Endothelial cell of umbilical vein (primary cell): ENCODE results near the gene GALNT10. TPM values are rescaled to one million over a fixed set of nuclear protein-coding genes. Genes with fewer than 3 reads are reported as not detected.

Source experiments
- BruUV-seq: library from RNA; stranded (reverse); fragments of 400-500 nt; replicated peaks from 2 replicates; lab custom pipeline; 2021; lab: Mats Ljungman, UMichigan
- CTCF ChIA-PET: fragments of 300-600, 350-600 bp; sonication (Branson Sonifier 250); formaldehyde crosslinking; loops from one replicate; lab custom pipeline; 2021; ENCODE audit warnings: antibody characterized with exemption, inconsistent platforms; lab: Charles Lee
- POLR2A ChIA-PET: fragments of 300-600, 350-600 bp; sonication (Branson Sonifier 250); formaldehyde crosslinking; loops from one replicate; lab custom pipeline; 2021; ENCODE audit warnings: antibody characterized with exemption, inconsistent platforms; lab: Charles Lee
- DNase-seq: peaks from one replicate; pipeline ENCODE4 v3.0.0-alpha.2; 2011; ENCODE audit warnings: low read depth, low spot score
- FAIRE-seq: peaks from 2 replicates; lab custom pipeline; 2011; peaks lifted over from hg19 to GRCh38; lab: Jason Lieb, UNC
- H2AFZ ChIP-seq: 2 replicates; pipeline ENCODE4 v1.6.0; 2012; ENCODE audit warnings: low read depth, low read length, control low read depth, inconsistent platforms
- H3K27ac ChIP-seq: 2 replicates; pipeline ENCODE4 v1.5.1; 2011; ENCODE audit warnings: low read depth, mild to moderate bottlenecking, control low read depth, low read length, moderate library complexity; ENCODE audit not compliant: insufficient read depth
- H3K27me3 ChIP-seq, 2 experiments: 2 replicates each; pipeline versions ENCODE4 v1.6.0 to v1.6.1; 2011; ENCODE audit warnings: low read length in 2 of 2, mixed read lengths in 1 of 2; ENCODE audit not compliant: control insufficient read depth in 2 of 2, insufficient read depth in 2 of 2
- H3K36me3 ChIP-seq, 2 experiments: 2 replicates in 1 of 2; 3 replicates in 1 of 2; pipeline ENCODE4 v1.5.1; 2011; ENCODE audit warnings: low read length in 2 of 2, mild to moderate bottlenecking in 1 of 2, moderate library complexity in 1 of 2; ENCODE audit not compliant: control insufficient read depth in 2 of 2, insufficient read depth in 2 of 2; ENCODE audit errors: extremely low read depth in 1 of 2
- H3K4me1 ChIP-seq: 3 replicates; pipeline ENCODE4 v1.5.1; 2011; ENCODE audit warnings: mild to moderate bottlenecking, low read length; ENCODE audit not compliant: control insufficient read depth, insufficient read depth; ENCODE audit errors: extremely low read depth
- H3K4me2 ChIP-seq: 2 replicates; pipeline ENCODE4 v1.6.1; 2011; ENCODE audit warnings: low read length, control low read depth, mixed read lengths; ENCODE audit not compliant: insufficient read depth
- H3K4me3 ChIP-seq, 3 experiments: fragments of 200-600 bp in 1 of 3; sonication (generic), shearing (Covaris generic) in 1 of 3; replicated peaks in 1 of 3; 2 replicates each; pipeline ENCODE4 v1.5.1; 2011 to 2016; ENCODE audit warnings: control low read depth in 3 of 3, low read length in 3 of 3, mild to moderate bottlenecking in 2 of 3, inconsistent platforms in 1 of 3, low read depth in 1 of 3, moderate library complexity in 1 of 3; ENCODE audit not compliant: insufficient read depth in 1 of 3
- H3K79me2 ChIP-seq: 2 replicates; pipeline ENCODE4 v1.6.0; 2012; ENCODE audit warnings: low read length, inconsistent platforms; ENCODE audit not compliant: control insufficient read depth, insufficient read depth
- H3K9ac ChIP-seq: replicated peaks from 2 replicates; pipeline ENCODE3; 2011; ENCODE audit warnings: low read length, control low read depth; ENCODE audit not compliant: insufficient read depth; ENCODE audit errors: extremely low read depth
- H3K9me1 ChIP-seq: replicated peaks from 3 replicates; pipeline ENCODE4 v1.6.0; 2011; ENCODE audit warnings: mild to moderate bottlenecking, low read length; ENCODE audit not compliant: control insufficient read depth, insufficient read depth; ENCODE audit errors: extremely low read depth
- H3K9me3 ChIP-seq: replicated peaks from 2 replicates; pipeline ENCODE4 v1.5.1; 2012; ENCODE audit warnings: low read length, inconsistent platforms; ENCODE audit not compliant: control insufficient read depth, insufficient read depth
- H4K20me1 ChIP-seq: replicated peaks from 2 replicates; pipeline ENCODE3; 2011; ENCODE audit warnings: mild to moderate bottlenecking, low read length; ENCODE audit not compliant: control insufficient read depth, insufficient read depth; ENCODE audit errors: extremely low read depth
- CTCF ChIP-seq, 2 donors: IDR thresholded peaks; 1 replicate in 1 of 2; 2 replicates in 1 of 2; pipeline ENCODE4 v1.5.1; 2011; ENCODE audit warnings: low read length in 2 of 2, mild to moderate bottlenecking in 2 of 2, moderate library complexity in 2 of 2, control low read depth in 1 of 2, inconsistent platforms in 1 of 2, low read depth in 1 of 2; ENCODE audit not compliant: insufficient read depth in 1 of 2; ENCODE audit errors: extremely low read depth in 1 of 2
- EZH2 ChIP-seq: IDR thresholded peaks from 2 replicates; pipeline ENCODE4 v1.6.1; 2012; ENCODE audit warnings: borderline replicate concordance, low read depth, mild to moderate bottlenecking, moderate library complexity, low read length, inconsistent platforms; ENCODE audit not compliant: severe bottlenecking
- FOS ChIP-seq: IDR thresholded peaks from 2 replicates; pipeline ENCODE4 v1.6.1; 2011; ENCODE audit warnings: mild to moderate bottlenecking, low read length, moderate library complexity, borderline replicate concordance; ENCODE audit not compliant: insufficient read depth
- GATA2 ChIP-seq: IDR thresholded peaks from 2 replicates; pipeline ENCODE4 v1.7.0; 2011; ENCODE audit warnings: low read depth, mild to moderate bottlenecking, moderate library complexity, mixed read lengths, low read length; ENCODE audit not compliant: insufficient read length, insufficient read depth
- JUN ChIP-seq: IDR thresholded peaks from 2 replicates; pipeline ENCODE4 v1.6.1; 2011; ENCODE audit warnings: borderline replicate concordance, low read depth; ENCODE audit not compliant: insufficient read length, insufficient read depth
- MAX ChIP-seq: IDR thresholded peaks from 2 replicates; pipeline ENCODE4 v1.6.1; 2011; ENCODE audit not compliant: insufficient read depth, insufficient read length
- MYC ChIP-seq: IDR thresholded peaks from one replicate; pipeline ENCODE4 v1.6.1; 2011; ENCODE audit warnings: mild to moderate bottlenecking, low read depth, low read length
- POLR2A ChIP-seq: IDR thresholded peaks from 2 replicates; pipeline ENCODE4 v1.6.1; 2012; ENCODE audit warnings: low read depth, mild to moderate bottlenecking, control low read depth, low read length
- POLR2AphosphoS5 ChIP-seq: IDR thresholded peaks from 2 replicates; pipeline ENCODE4 v1.6.1; 2012; ENCODE audit warnings: low read depth, mild to moderate bottlenecking, control low read depth, low read length, moderate library complexity; ENCODE audit not compliant: insufficient read depth
- dilution Hi-C: fragments of 300-500 bp; cut with MboI; formaldehyde crosslinking; loops from one replicate; pipeline ENCODE4 v1.15.0; 2019; ENCODE audit warnings: low sequenced_read_pairs; ENCODE audit not compliant: extremely low pct_ligation_motif_present
- intact Hi-C: fragments of 100-400 bp; cut with micrococcal nuclease; formaldehyde crosslinking; loops from one replicate; pipeline ENCODE4 v1.10.0; 2022
- polyA plus RNA-seq, 4 experiments: library from polyadenylated mRNA; depleted of rRNA in 3 of 4; stranded (reverse) in 3 of 4; unstranded in 1 of 4; fragments of >200 nt; gene quantifications; 2 replicates each; pipeline versions ENCODE4 v1.2.1 to v1.2.3, GENCODE V29; 2011 to 2012; ENCODE audit warnings: missing spikeins in 1 of 4
- total RNA-seq: library from RNA; stranded (reverse); gene quantifications from 2 replicates; pipeline ENCODE4 v1.2.3, GENCODE V29; 2021

Gene GALNT10
- total and polyA plus RNA-seq, 2 donors (not counting 3 experiments of a cell fraction or from before 2014, with no cell fraction given): 70.2 to 77.6 TPM

DNA sequence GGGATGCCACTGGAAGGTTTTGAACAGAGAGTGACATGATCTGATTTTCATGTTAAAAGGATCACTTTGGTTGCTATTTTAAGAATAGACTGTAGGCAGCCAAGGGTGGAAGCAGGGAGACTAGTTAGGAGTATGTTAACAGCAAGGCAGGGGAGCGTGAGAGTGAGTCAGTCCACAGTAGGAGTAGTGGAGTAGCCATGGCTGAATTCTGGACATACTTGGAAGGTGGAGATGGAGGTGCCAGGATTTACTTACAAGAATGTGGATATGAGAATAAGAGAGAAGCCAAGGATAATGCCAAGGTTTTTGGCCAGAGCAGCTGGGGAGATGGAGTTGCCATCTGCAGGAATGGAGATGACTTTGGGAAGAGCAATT lies 118.8 kb downstream of the GALNT10 start:
- POLR2A ChIA-PET: interaction anchor here (1.2 to 1.5 kb wide), 2 partner anchors 13 to 119 kb away, joined by 3 to 4 read pairs; partner anchors contain the start of gene GALNT10
- H2AFZ ChIP-seq: no peak overlapping the region
- BruUV-seq: no TSS peak
- TF ChIP-seq CTCF (IDR thresholded peaks at IDR 0.05; ENCODE audit: extremely low read depth in 1 of 2, insufficient read depth in 1 of 2, low read depth in 1 of 2, low read length in 2 of 2): no peak
- TF ChIP-seq POLR2AphosphoS5: no peak
- no peak for TF ChIP-seq GATA2
- no peak for TF ChIP-seq EZH2
- no peak for TF ChIP-seq JUN
- TF ChIP-seq MAX: no peak
- TF ChIP-seq POLR2A: no peak
- TF ChIP-seq MYC: no peak
- no peak for TF ChIP-seq FOS
- peak overlapping the region; percentile 24 for H3K9ac ChIP-seq
- intact Hi-C loops (loop anchor here (1.0 to 5.0 kb wide), 3 partner anchors 22 to 117 kb away; partner anchors contain the start of gene GALNT10), dilution Hi-C loops (no loop called here)
- H3K36me3 ChIP-seq: peaks cover 0 to 5% of the 10 kb centered on the region in 2 experiments
- DNase-seq (peak; percentile 19), FAIRE-seq (no peak)
- CTCF ChIA-PET: interaction anchor here (0.7 to 1.4 kb wide), 6 partner anchors 12 to 129 kb away, joined by 3 to 4 read pairs (median 3); no protein-coding TSS in a partner anchor
- peaks cover 37% of the 10 kb centered on the region for H3K4me1 ChIP-seq
- H3K79me2 ChIP-seq: no peaks in the 10 kb centered on the region
- no peak overlapping the region for H3K4me3 ChIP-seq
- H3K27ac ChIP-seq: peak overlapping the region; percentile 72
- no peaks in the 10 kb centered on the region for H3K9me3 ChIP-seq
- no peaks in the 10 kb centered on the region for H3K9me1 ChIP-seq
- H3K27me3 ChIP-seq: no peaks in the 10 kb centered on the region
- H3K4me2 ChIP-seq: peak overlapping the region; percentile 61
- no peaks in the 10 kb centered on the region for H4K20me1 ChIP-seq
